ENCODE results near the gene SPRR2F. TPM values are rescaled to one million over a fixed set of nuclear protein-coding genes. Genes with fewer than 3 reads are reported as not detected.
"Not testable (repeated sequence)": the region's sequence is repeated elsewhere in the genome, so short reads cannot be mapped to it uniquely, and the experiment has no call there.

Gene SPRR2F
- total and polyA plus RNA-seq, 2 donors (not counting 1 experiment from before 2014, with no cell fraction given), result not detected

GRCh38 chr1:153127296-153127695 lies 14.0 kb upstream of the SPRR2F start:
- H3K4me3 Mint-ChIP-seq, result no peak overlapping the region
- CTCF ChIA-PET, result no interaction called here
- H3K4me2 ChIP-seq (replicated peaks; ENCODE audit: low read depth, low read length, poor library complexity, severe bottlenecking), result no peak overlapping the region

GRCh38 chr1:153125536-153125935 lies 12.2 kb upstream of the SPRR2F start:
- Histone ChIP-seq H3K36me3 (replicated peaks in 1 of 2; ENCODE audit: control extremely low read depth in 1 of 2, control insufficient read depth in 1 of 2, extremely low read depth in 1 of 2, insufficient read depth in 2 of 2, low read length in 1 of 2) (no peaks in the 10 kb centered on the region), H3K9ac (ENCODE audit: low read length) (no peak overlapping the region), H3K4me3 (ENCODE audit: control extremely low read depth in 1 of 5, extremely low read depth in 1 of 5, insufficient read depth in 1 of 5, low read depth in 2 of 5, low read length in 4 of 5) (no peak overlapping the region), H3K27me3 (replicated peaks in 1 of 4; ENCODE audit: control extremely low read depth in 1 of 4, control insufficient read depth in 3 of 4, insufficient read depth in 4 of 4, low read length in 3 of 4) (peaks cover 0 to 4% (median under 1%) of the 10 kb centered on the region in 4 experiments), H3K4me1 (ENCODE audit: control insufficient read depth in 2 of 2, insufficient read depth in 2 of 2, low read length in 2 of 2) (no peaks in the 10 kb centered on the region), H3K79me2 (ENCODE audit: control insufficient read depth, insufficient read depth, low read length) (no peaks in the 10 kb centered on the region), H3K4me2 (replicated peaks; ENCODE audit: low read depth, low read length, poor library complexity, severe bottlenecking) (no peak overlapping the region), H2AFZ (ENCODE audit: insufficient read depth, low read depth, low read length, poor library complexity, severe bottlenecking) (no peak overlapping the region), H3K27ac (ENCODE audit: low read length in 2 of 2) (no peak overlapping the region), H3K9me3 (ENCODE audit: control extremely low read depth in 1 of 3, control insufficient read depth in 2 of 3, insufficient read depth in 1 of 3, low read length in 2 of 3) (peaks cover 1 to 5% (median 5%) of the 10 kb centered on the region in 3 donors), H4K20me1 (ENCODE audit: control insufficient read depth, insufficient read depth, low read length, poor library complexity, severe bottlenecking) (no peaks in the 10 kb centered on the region)
- H3K4me3 Mint-ChIP-seq, result no peak overlapping the region
- H3K4me1 Mint-ChIP-seq, result no peaks in the 10 kb centered on the region
- DNase-seq (no peak), ATAC-seq (ENCODE audit: low read depth) (no peak)
- no CpG with 5 or more reads among the region's 1 CpG for WGBS (ENCODE audit: insufficient coverage)
- H3K27ac Mint-ChIP-seq, result no peak overlapping the region
- CTCF ChIA-PET, result no interaction called here
- H3K9me3 Mint-ChIP-seq (ENCODE audit: insufficient read depth), result peaks cover 13% of the 10 kb centered on the region
- POLR2A ChIA-PET, result no interaction called here
- TF ChIP-seq EZH2 (IDR thresholded peaks at IDR 0.05; ENCODE audit: borderline replicate concordance, insufficient read depth, low read depth, low read length, poor library complexity, severe bottlenecking), result no peak
- TF ChIP-seq CTCF (IDR thresholded peaks at IDR 0.05), result no peak
- intact Hi-C loops (cut with micrococcal nuclease), result no loop called here
- peaks cover 17% of the 10 kb centered on the region for H3K27me3 Mint-ChIP-seq

More at GRCh38 chr1:153127296-153127695, 14.0 kb upstream of the SPRR2F start:
- ATAC-seq (ENCODE audit: low read depth), result no peak
- Mint-ChIP-seq H3K27me3 (peaks cover 25% of the 10 kb centered on the region), H3K27ac (no peak overlapping the region), H3K4me1 (no peaks in the 10 kb centered on the region), H3K9me3 (ENCODE audit: insufficient read depth) (peaks cover 13% of the 10 kb centered on the region)
- Histone ChIP-seq H3K9ac (ENCODE audit: low read length) (no peak overlapping the region), H3K79me2 (ENCODE audit: control insufficient read depth, insufficient read depth, low read length) (no peaks in the 10 kb centered on the region), H3K9me3 (ENCODE audit: control extremely low read depth in 1 of 3, control insufficient read depth in 2 of 3, insufficient read depth in 1 of 3, low read length in 2 of 3) (peaks cover 1 to 5% (median 5%) of the 10 kb centered on the region in 3 donors), H4K20me1 (ENCODE audit: control insufficient read depth, insufficient read depth, low read length, poor library complexity, severe bottlenecking) (no peaks in the 10 kb centered on the region), H3K4me1 (ENCODE audit: control insufficient read depth in 2 of 2, insufficient read depth in 2 of 2, low read length in 2 of 2) (no peaks in the 10 kb centered on the region), H3K4me3 (ENCODE audit: control extremely low read depth in 1 of 5, extremely low read depth in 1 of 5, insufficient read depth in 1 of 5, low read depth in 2 of 5, low read length in 4 of 5) (no peak overlapping the region), H2AFZ (ENCODE audit: insufficient read depth, low read depth, low read length, poor library complexity, severe bottlenecking) (no peak overlapping the region), H3K27ac (ENCODE audit: low read length in 2 of 2) (no peak overlapping the region), H3K27me3 (replicated peaks in 1 of 4; ENCODE audit: control extremely low read depth in 1 of 4, control insufficient read depth in 3 of 4, insufficient read depth in 4 of 4, low read length in 3 of 4) (peaks cover 0 to 6% (median 2%) of the 10 kb centered on the region in 4 experiments), H3K36me3 (replicated peaks in 1 of 2; ENCODE audit: control extremely low read depth in 1 of 2, control insufficient read depth in 1 of 2, extremely low read depth in 1 of 2, insufficient read depth in 2 of 2, low read length in 1 of 2) (no peaks in the 10 kb centered on the region)
- TF ChIP-seq CTCF (IDR thresholded peaks at IDR 0.05) (no peak), EZH2 (IDR thresholded peaks at IDR 0.05; ENCODE audit: borderline replicate concordance, insufficient read depth, low read depth, low read length, poor library complexity, severe bottlenecking) (no peak)
- intact Hi-C loops (cut with micrococcal nuclease), result no loop called here
- DNase-seq, result no peak
- POLR2A ChIA-PET, result no interaction called here
- 73% methylated on average over 2 of the region's 2 CpGs for WGBS (ENCODE audit: insufficient coverage)

GRCh38 chr1:153123793-153124192 lies 10.5 kb upstream of the SPRR2F start:
- H3K4me3 ChIP-seq (ENCODE audit: control extremely low read depth in 1 of 5, extremely low read depth in 1 of 5, insufficient read depth in 1 of 5, low read depth in 2 of 5, low read length in 4 of 5); intact Hi-C loops (cut with micrococcal nuclease); H3K4me3 Mint-ChIP-seq; H3K4me2 ChIP-seq (replicated peaks; ENCODE audit: low read depth, low read length, poor library complexity, severe bottlenecking); H3K27ac Mint-ChIP-seq; CTCF ChIA-PET; DNase-seq; H3K9ac ChIP-seq (ENCODE audit: low read length); POLR2A ChIA-PET; H3K27me3 ChIP-seq (replicated peaks in 1 of 4; ENCODE audit: control extremely low read depth in 1 of 4, control insufficient read depth in 3 of 4, insufficient read depth in 4 of 4, low read length in 3 of 4); ATAC-seq (ENCODE audit: low read depth); H3K27ac ChIP-seq (ENCODE audit: low read length in 2 of 2); H2AFZ ChIP-seq (ENCODE audit: insufficient read depth, low read depth, low read length, poor library complexity, severe bottlenecking); H3K79me2 ChIP-seq (ENCODE audit: control insufficient read depth, insufficient read depth, low read length); H3K4me1 ChIP-seq (ENCODE audit: control insufficient read depth in 2 of 2, insufficient read depth in 2 of 2, low read length in 2 of 2); H3K9me3 ChIP-seq (ENCODE audit: control extremely low read depth in 1 of 3, control insufficient read depth in 2 of 3, insufficient read depth in 1 of 3, low read length in 2 of 3); H3K4me1 Mint-ChIP-seq; H3K36me3 ChIP-seq (replicated peaks in 1 of 2; ENCODE audit: control extremely low read depth in 1 of 2, control insufficient read depth in 1 of 2, extremely low read depth in 1 of 2, insufficient read depth in 2 of 2, low read length in 1 of 2); H4K20me1 ChIP-seq (ENCODE audit: control insufficient read depth, insufficient read depth, low read length, poor library complexity, severe bottlenecking): not testable (repeated sequence)
- Mint-ChIP-seq H3K27me3 (peaks cover 13% of the 10 kb centered on the region), H3K9me3 (ENCODE audit: insufficient read depth) (peaks cover 13% of the 10 kb centered on the region)
- 83% methylated on average over 7 of the region's 8 CpGs for WGBS (ENCODE audit: insufficient coverage)

Measured in B cell (primary cell).